Neuron (in vitro differentiated cells): Measurements from ENCODE around the gene MED16.

Experiments used
- H2AFZ ChIP-seq: one replicate; pipeline ENCODE4 v1.6.1; 2013; ENCODE audit warnings: low read depth, mild to moderate bottlenecking, inconsistent platforms, low read length, moderate library complexity
- H3K27me3 ChIP-seq: one replicate; pipeline ENCODE4 v1.6.1; 2013; ENCODE audit warnings: low read length; ENCODE audit not compliant: insufficient read depth
- H3K36me3 ChIP-seq: one replicate; pipeline ENCODE4 v1.6.1; 2013; ENCODE audit warnings: low read length; ENCODE audit not compliant: insufficient read depth
- H3K4me1 ChIP-seq: one replicate; pipeline ENCODE4 v1.6.1; 2013; ENCODE audit warnings: low read length; ENCODE audit not compliant: insufficient read depth
- H3K4me3 ChIP-seq: 2 replicates; pipeline ENCODE4 v1.5.1; 2013; ENCODE audit warnings: mild to moderate bottlenecking, low read length, moderate library complexity
- H3K9me3 ChIP-seq: one replicate; pipeline ENCODE4 v1.6.1; 2013; ENCODE audit warnings: low read length

Gene MED16

DNA sequence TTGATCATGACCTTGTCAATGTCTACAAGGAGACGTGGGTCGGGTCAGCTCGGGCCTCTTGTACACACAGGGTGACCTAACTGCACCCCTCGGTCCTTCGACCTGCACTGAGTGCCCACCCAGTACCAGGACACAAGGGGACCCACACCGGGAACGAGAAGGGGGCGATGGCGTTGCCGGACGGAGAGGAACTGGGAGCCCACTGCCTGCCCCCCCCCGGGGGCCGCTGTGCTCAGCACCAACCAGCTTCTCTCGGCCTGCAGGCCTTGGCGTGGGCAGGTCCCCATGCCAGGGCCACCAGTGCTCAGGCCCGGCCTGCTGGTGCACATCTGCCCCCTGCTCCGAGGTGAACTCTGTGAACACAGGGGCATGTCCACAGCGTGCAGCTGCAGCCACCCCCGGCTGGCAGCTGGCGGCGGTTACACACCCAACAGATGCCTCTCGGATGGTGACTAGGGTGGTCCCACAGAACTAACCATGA, 19.4 kb downstream of the MED16 start:
- Histone ChIP-seq H3K4me3 (no peak overlapping the region), H2AFZ (no peak overlapping the region), H3K4me1 (no peaks in the 10 kb centered on the region), H3K36me3 (peaks cover 59% of the 10 kb centered on the region), H3K9me3 (no peaks in the 10 kb centered on the region), H3K27me3 (no peaks in the 10 kb centered on the region)

GRCh38 chr19:873084-873483, 19.9 kb downstream of the MED16 start:
- Histone ChIP-seq H3K9me3 (peaks cover 4% of the 10 kb centered on the region), H3K4me1 (no peaks in the 10 kb centered on the region), H3K4me3 (no peak overlapping the region), H3K27me3 (no peaks in the 10 kb centered on the region), H3K36me3 (peaks cover 64% of the 10 kb centered on the region), H2AFZ (no peak overlapping the region)

DNA sequence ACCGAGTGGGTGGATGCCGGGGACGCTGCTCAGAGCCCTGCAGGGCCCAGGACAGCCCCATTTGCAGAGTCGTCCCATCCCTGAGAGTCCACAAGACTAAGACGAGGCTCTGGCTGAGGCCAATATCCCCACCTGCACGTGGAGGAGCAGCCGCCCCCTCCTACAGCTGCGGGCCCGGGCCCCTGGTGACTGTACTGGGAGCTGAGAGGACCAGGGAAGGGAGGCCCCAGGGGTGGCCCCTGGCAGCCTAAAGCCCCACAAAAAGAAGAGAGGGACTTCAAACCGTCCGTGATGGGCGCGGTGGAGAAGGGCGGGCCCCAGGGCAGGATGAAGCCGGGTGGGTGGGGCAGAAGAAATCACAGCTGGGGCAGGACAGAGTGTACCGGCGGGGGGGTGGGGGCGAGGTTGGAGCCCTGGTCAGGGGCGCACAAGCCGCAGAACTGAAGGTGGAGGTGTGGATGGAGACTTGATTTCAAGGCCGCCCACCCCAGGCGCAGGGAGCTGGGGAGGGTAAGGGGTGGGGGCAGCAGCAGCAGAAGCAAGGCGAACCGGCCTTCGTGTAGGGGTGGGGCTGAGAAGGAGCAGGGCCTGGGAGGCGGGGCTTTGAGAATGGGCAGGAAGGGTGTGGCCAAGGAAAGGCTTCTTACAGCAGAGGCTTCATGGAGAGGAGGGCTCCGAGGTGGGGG, 20.6 kb downstream of the MED16 start:
- Histone ChIP-seq H3K36me3 (peaks cover 71% of the 10 kb centered on the region), H3K27me3 (no peaks in the 10 kb centered on the region), H3K9me3 (peaks cover 4% of the 10 kb centered on the region), H2AFZ (no peak overlapping the region), H3K4me1 (no peaks in the 10 kb centered on the region), H3K4me3 (no peak overlapping the region)

- H3K4me1 ChIP-seq = no peaks in the 10 kb centered on the region
- H2AFZ ChIP-seq = no peak overlapping the region
- H3K27me3 ChIP-seq = no peaks in the 10 kb centered on the region
- peaks cover 68% of the 10 kb centered on the region for H3K36me3 ChIP-seq
- H3K4me3 ChIP-seq = no peak overlapping the region
- H3K9me3 ChIP-seq = peaks cover 4% of the 10 kb centered on the region
Measured at GRCh38 chr19:871446-872265, 21.3 kb downstream of the MED16 start.

DNA sequence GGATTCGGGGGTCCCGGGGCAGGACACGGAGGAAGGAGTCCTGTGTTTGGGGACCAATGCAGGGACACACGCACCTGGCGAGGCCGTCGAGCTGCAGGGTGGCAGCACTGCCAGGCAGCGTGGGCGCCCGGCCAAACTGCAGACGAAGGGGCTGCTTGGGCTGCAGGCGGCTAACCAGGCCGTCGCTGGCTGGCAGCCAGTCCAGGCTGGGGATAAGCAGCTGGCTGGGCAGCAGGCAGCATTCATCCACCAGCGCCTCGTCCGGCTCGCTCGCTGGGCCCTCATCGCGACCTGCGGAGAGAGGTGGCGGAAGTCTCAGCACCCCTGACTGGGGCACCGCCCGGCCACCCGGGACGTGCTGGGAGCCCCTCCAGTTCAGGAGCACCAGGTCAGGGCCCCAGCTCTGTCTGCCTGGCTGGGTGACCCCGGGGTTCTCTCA, 22.0 kb downstream of the MED16 start:
- H3K27me3 ChIP-seq = no peaks in the 10 kb centered on the region
- no peak overlapping the region for H2AFZ ChIP-seq
- no peak overlapping the region for H3K4me3 ChIP-seq
- peaks cover 64% of the 10 kb centered on the region for H3K36me3 ChIP-seq
- H3K4me1 ChIP-seq = no peaks in the 10 kb centered on the region
- H3K9me3 ChIP-seq = peaks cover 4% of the 10 kb centered on the region

GRCh38 chr19:870314-870713, 22.7 kb downstream of the MED16 start:
- H3K36me3 ChIP-seq = peaks cover 58% of the 10 kb centered on the region
- H2AFZ ChIP-seq = no peak overlapping the region
- peaks cover 4% of the 10 kb centered on the region for H3K9me3 ChIP-seq
- no peak overlapping the region for H3K4me3 ChIP-seq
- H3K4me1 ChIP-seq = no peaks in the 10 kb centered on the region
- H3K27me3 ChIP-seq = no peaks in the 10 kb centered on the region

GRCh38 chr19:869245-870177, 23.5 kb downstream of the MED16 start:
- no peaks in the 10 kb centered on the region for H3K4me1 ChIP-seq
- peaks cover 4% of the 10 kb centered on the region for H3K9me3 ChIP-seq
- H2AFZ ChIP-seq = no peak overlapping the region
- no peaks in the 10 kb centered on the region for H3K27me3 ChIP-seq
- no peak overlapping the region for H3K4me3 ChIP-seq
- peaks cover 53% of the 10 kb centered on the region for H3K36me3 ChIP-seq

DNA sequence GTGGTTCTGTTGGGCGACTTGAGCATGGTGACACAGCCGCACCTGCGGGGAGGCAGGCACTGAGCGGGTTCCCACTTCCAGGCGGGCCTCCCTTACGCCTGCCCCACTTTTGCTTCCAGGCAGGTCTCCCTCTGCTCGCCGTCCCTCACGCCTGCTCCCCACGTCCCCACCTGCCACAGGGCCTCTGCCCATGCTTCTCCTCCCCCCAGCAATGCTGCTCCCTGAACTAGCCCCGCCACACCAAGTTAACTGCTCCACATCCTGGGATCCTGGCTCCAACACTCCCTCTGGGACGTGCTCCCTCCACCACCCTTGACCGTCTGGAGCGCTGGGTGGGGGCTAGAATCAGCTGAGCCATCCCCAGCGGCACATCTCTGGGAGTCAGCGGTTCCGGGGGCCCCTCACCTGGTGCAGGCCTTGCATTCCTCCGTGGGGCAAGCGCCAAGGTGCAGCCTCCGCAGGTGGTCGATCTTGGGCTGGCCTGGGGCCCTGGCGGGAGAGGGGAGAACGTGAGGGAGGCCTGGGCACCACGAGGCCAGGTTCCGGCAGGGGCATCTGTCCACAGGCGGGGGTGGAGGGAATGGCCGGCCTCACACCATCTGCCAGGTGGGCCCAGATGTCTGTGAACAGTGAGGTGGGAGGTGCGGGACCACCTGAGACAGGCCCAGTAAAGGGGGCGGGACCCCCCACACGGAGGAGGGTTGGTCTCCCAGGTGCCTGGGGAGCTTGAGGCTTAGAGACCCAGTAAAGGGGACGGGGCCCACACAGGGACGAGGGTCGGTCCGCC, 24.3 kb downstream of the MED16 start:
- H3K4me1 ChIP-seq = no peaks in the 10 kb centered on the region
- H3K27me3 ChIP-seq = no peaks in the 10 kb centered on the region
- H2AFZ ChIP-seq = no peak overlapping the region
- H3K9me3 ChIP-seq = peaks cover 4% of the 10 kb centered on the region
- no peak overlapping the region for H3K4me3 ChIP-seq
- peaks cover 48% of the 10 kb centered on the region for H3K36me3 ChIP-seq

- Histone ChIP-seq H3K36me3 (peaks cover 44% of the 10 kb centered on the region), H3K4me3 (no peak overlapping the region), H3K9me3 (peaks cover 4% of the 10 kb centered on the region), H3K4me1 (no peaks in the 10 kb centered on the region), H2AFZ (no peak overlapping the region), H3K27me3 (no peaks in the 10 kb centered on the region)
Measured at GRCh38 chr19:867855-868457, 25.0 kb downstream of the MED16 start.

DNA sequence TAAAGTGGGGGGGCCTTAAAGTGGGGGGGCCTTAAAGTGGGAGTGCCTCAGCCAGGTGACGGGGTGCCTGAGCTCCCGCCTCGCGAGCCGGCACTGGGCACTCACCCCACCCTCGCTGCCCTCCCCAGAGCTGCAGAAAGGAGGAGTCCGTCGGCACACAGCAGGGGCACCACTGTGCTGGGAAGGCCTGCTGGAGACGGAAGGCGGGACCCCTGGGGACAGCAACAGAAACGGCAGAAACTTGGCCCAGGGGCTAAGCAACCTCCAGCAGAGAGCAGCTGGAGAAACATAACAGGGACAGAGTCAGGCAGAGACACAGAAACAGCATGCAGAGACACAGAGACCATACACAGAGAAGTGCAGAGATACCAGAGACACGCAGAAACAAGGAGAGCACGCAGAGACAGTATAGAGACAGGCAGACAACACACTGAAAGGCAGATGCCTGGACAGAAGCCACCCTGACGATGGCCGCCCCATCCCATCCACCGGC, 25.6 kb downstream of the MED16 start:
- Histone ChIP-seq H3K27me3 (no peaks in the 10 kb centered on the region), H3K4me1 (no peaks in the 10 kb centered on the region), H3K9me3 (peaks cover 4% of the 10 kb centered on the region), H2AFZ (no peak overlapping the region), H3K4me3 (no peak overlapping the region), H3K36me3 (peaks cover 43% of the 10 kb centered on the region)

- Histone ChIP-seq H3K9me3 (peaks cover 4% of the 10 kb centered on the region), H3K4me1 (no peaks in the 10 kb centered on the region), H3K27me3 (no peaks in the 10 kb centered on the region), H3K4me3 (no peak overlapping the region), H3K36me3 (peaks cover 41% of the 10 kb centered on the region), H2AFZ (no peak overlapping the region)
Measured at GRCh38 chr19:866769-867300, 26.2 kb downstream of the MED16 start.

DNA sequence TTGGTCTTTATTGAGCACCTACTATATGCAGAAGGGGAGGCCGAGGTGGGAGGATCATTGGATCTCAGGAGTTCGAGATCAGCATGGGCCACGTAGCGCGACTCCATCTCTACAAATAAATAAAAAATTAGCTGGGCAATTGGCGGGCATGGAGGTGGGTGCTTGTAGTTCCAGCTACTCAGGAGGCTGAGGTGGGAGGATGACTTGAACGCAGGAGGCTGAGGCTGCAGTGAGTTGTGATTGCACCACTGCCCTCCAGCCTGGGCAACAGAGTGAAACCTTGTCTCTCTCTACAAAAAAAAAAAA, 29.7 kb downstream of the MED16 start:
- Histone ChIP-seq H2AFZ (no peak overlapping the region), H3K36me3 (peaks cover 13% of the 10 kb centered on the region), H3K9me3 (peaks cover 1% of the 10 kb centered on the region), H3K4me3 (no peak overlapping the region), H3K27me3 (peaks cover 2% of the 10 kb centered on the region), H3K4me1 (peaks cover 2% of the 10 kb centered on the region)
